DOHH2 (cell line): Measurements from ENCODE around the gene PCBP2.

ENCODE experiments used
- H3F3A ChIP-seq: fragments of 200-600 bp; sonication (generic), shearing (Covaris generic); 2 replicates; pipeline ENCODE4 v1.6.0; 2016; ENCODE audit warnings: antibody characterized with exemption, mild to moderate bottlenecking; ENCODE audit not compliant: control insufficient read depth, insufficient read depth
- H3K27ac ChIP-seq: fragments of 200-600 bp; sonication (generic); 2 replicates; pipeline ENCODE4 v1.5.1; 2014; ENCODE audit warnings: low read depth, mild to moderate bottlenecking, low read length, moderate library complexity
- H3K27me3 ChIP-seq: fragments of 200-600 bp; sonication (generic); 2 replicates; pipeline ENCODE4 v1.6.1; 2014; ENCODE audit warnings: mild to moderate bottlenecking, low read length, mixed read lengths; ENCODE audit not compliant: control insufficient read depth
- H3K36me3 ChIP-seq: fragments of 200-600 bp; sonication (generic); 2 replicates; pipeline ENCODE4 v1.6.1; 2014; ENCODE audit warnings: mild to moderate bottlenecking, low read length, moderate library complexity, mixed read lengths; ENCODE audit not compliant: control insufficient read depth
- H3K4me1 ChIP-seq: fragments of 200-600 bp; sonication (generic); 2 replicates; pipeline ENCODE4 v1.6.1; 2014; ENCODE audit warnings: mild to moderate bottlenecking, low read length, mixed read lengths; ENCODE audit not compliant: control insufficient read depth
- H3K4me2 ChIP-seq: fragments of 200-600 bp; sonication (generic); 2 replicates; pipeline ENCODE4 v1.6.0; 2014; ENCODE audit warnings: mild to moderate bottlenecking, low read length, moderate library complexity
- H3K4me3 ChIP-seq: fragments of 200-600 bp; sonication (generic); 2 replicates; pipeline ENCODE4 v1.5.1; 2014; ENCODE audit warnings: mild to moderate bottlenecking, low read length, mixed read lengths
- H3K79me2 ChIP-seq: fragments of 200-600 bp; sonication (generic); 2 replicates; pipeline ENCODE4 v1.6.1; 2014; ENCODE audit warnings: mild to moderate bottlenecking, low read length, mixed read lengths; ENCODE audit not compliant: control insufficient read depth
- H3K9me2 ChIP-seq: fragments of 200-600 bp; sonication (generic); replicated peaks from 2 replicates; pipeline ENCODE4 v1.6.1; 2014; ENCODE audit warnings: mild to moderate bottlenecking, low read length, mixed read lengths; ENCODE audit not compliant: control insufficient read depth
- H3K9me3 ChIP-seq: fragments of 200-600 bp; sonication (generic); 2 replicates; pipeline ENCODE4 v1.6.1; 2014; ENCODE audit warnings: antibody characterized with exemption, low read length, mixed read lengths; ENCODE audit not compliant: control insufficient read depth, insufficient read depth
- H4K20me1 ChIP-seq: fragments of 200-600 bp; sonication (generic); 2 replicates; pipeline ENCODE4 v1.6.0; 2014; ENCODE audit warnings: low read depth, mild to moderate bottlenecking, antibody characterized with exemption, low read length, moderate library complexity; ENCODE audit not compliant: control insufficient read depth, insufficient read depth
- EZH2phosphoT487 ChIP-seq: fragments of 200-600 bp; sonication (generic); IDR thresholded peaks from 2 replicates; pipeline ENCODE4 v1.6.1; 2017; ENCODE audit warnings: borderline replicate concordance, mild to moderate bottlenecking, antibody characterized with exemption, low read length, moderate library complexity, mixed read lengths
- TF ChIP-seq, protein P1 (sequence below): fragments of 200-600 bp; sonication (generic); IDR thresholded peaks from one replicate; pipeline ENCODE4 v1.5.1; 2014; ENCODE audit warnings: antibody characterized with exemption, mild to moderate bottlenecking, low read depth, low read length; ENCODE audit not compliant: poor library complexity, severe bottlenecking

Gene PCBP2

GRCh38 chr12:53484686-53485575 is 33.0 kb downstream of the PCBP2 start:
- H3K27me3 ChIP-seq, result no peaks in the 10 kb centered on the region
- H4K20me1 ChIP-seq, result peaks cover 12% of the 10 kb centered on the region
- no peak overlapping the region for H3K27ac ChIP-seq
- H3K36me3 ChIP-seq, result peaks cover 57% of the 10 kb centered on the region
- no peaks in the 10 kb centered on the region for H3K79me2 ChIP-seq
- no peak overlapping the region for H3K4me2 ChIP-seq
- H3F3A ChIP-seq, result peaks cover 36% of the 10 kb centered on the region
- H3K4me3 ChIP-seq, result no peak overlapping the region
- H3K4me1 ChIP-seq, result no peaks in the 10 kb centered on the region
- TF ChIP-seq, protein P1, sequence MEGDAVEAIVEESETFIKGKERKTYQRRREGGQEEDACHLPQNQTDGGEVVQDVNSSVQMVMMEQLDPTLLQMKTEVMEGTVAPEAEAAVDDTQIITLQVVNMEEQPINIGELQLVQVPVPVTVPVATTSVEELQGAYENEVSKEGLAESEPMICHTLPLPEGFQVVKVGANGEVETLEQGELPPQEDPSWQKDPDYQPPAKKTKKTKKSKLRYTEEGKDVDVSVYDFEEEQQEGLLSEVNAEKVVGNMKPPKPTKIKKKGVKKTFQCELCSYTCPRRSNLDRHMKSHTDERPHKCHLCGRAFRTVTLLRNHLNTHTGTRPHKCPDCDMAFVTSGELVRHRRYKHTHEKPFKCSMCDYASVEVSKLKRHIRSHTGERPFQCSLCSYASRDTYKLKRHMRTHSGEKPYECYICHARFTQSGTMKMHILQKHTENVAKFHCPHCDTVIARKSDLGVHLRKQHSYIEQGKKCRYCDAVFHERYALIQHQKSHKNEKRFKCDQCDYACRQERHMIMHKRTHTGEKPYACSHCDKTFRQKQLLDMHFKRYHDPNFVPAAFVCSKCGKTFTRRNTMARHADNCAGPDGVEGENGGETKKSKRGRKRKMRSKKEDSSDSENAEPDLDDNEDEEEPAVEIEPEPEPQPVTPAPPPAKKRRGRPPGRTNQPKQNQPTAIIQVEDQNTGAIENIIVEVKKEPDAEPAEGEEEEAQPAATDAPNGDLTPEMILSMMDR, result no peak
- no peak for TF ChIP-seq EZH2phosphoT487
- no peaks in the 10 kb centered on the region for H3K9me2 ChIP-seq
- no peaks in the 10 kb centered on the region for H3K9me3 ChIP-seq

DNA sequence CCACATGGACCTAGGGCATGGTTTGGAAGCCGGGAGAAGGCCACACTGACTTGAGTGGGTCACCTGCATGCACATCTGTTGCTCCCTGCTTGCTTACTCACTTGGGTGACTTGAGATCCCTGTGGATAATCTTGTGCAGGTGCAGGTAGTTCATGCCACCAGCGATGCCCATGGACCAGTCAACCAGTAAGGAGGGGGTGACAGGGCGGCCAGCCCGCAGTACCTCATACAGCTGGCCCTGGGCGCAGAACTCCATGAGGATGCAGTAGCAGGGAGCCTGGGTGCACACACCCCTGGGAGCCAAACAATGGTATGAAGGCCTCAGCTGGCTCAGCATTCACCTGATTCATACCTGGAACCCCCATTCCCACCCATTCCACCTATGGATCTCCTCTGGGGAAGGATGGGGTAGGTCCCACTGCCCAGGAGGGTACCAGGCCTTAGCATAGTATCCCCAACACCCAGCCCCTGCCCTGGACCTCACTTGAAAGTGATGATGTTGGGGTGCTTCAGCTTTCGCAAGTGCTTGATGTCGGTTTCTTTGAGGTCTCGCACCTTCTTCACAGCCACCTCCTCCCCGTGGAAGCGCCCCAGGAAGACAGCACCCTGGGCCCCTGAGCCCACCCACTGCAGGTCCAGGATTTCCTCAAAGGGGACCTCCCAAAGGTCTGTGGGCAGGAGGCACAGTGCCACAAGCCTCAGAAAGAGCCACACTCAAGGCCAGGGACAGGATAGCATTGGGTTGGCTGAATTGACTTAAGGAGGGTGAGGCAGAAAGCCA is 34.2 kb downstream of the PCBP2 start:
- Histone ChIP-seq H3K27me3 (no peaks in the 10 kb centered on the region), H3K79me2 (no peaks in the 10 kb centered on the region), H3K4me2 (no peak overlapping the region), H3F3A (peaks cover 24% of the 10 kb centered on the region), H3K36me3 (peaks cover 48% of the 10 kb centered on the region), H3K9me2 (no peaks in the 10 kb centered on the region), H3K9me3 (no peaks in the 10 kb centered on the region), H3K4me1 (peaks cover 5% of the 10 kb centered on the region), H4K20me1 (peaks cover 12% of the 10 kb centered on the region), H3K4me3 (no peak overlapping the region), H3K27ac (no peak overlapping the region)
- TF ChIP-seq, protein P1, result no peak
- no peak for TF ChIP-seq EZH2phosphoT487

GRCh38 chr12:53486736-53487487 is 35.0 kb downstream of the PCBP2 start:
- Histone ChIP-seq H3K27me3 (no peaks in the 10 kb centered on the region), H3K4me2 (no peak overlapping the region), H3K27ac (no peak overlapping the region), H3K4me1 (peaks cover 5% of the 10 kb centered on the region), H3K4me3 (no peak overlapping the region), H3K36me3 (peaks cover 42% of the 10 kb centered on the region), H3K9me2 (no peaks in the 10 kb centered on the region), H4K20me1 (peaks cover 12% of the 10 kb centered on the region), H3K9me3 (no peaks in the 10 kb centered on the region), H3F3A (peaks cover 17% of the 10 kb centered on the region), H3K79me2 (no peaks in the 10 kb centered on the region)
- TF ChIP-seq, protein P1, result no peak
- no peak for TF ChIP-seq EZH2phosphoT487
